H1 (cell line): ENCODE results near the gene OTOGL. TPM values are rescaled to one million over a fixed set of nuclear protein-coding genes. Genes with fewer than 3 reads are reported as not detected.

Source experiments
- CTCF ChIA-PET: fragments of 300-600 bp; sonication (Branson Sonifier 250); formaldehyde crosslinking; loops from one replicate; lab custom pipeline; 2021; ENCODE audit not compliant: partially characterized antibody; lab: Charles Lee
- POLR2A ChIA-PET: fragments of 300-600 bp; sonication (Branson Sonifier 250); formaldehyde crosslinking; loops from one replicate; lab custom pipeline; 2021; ENCODE audit warnings: inconsistent platforms; ENCODE audit not compliant: partially characterized antibody; lab: Charles Lee
- DNase-seq, 2 experiments: peaks; one replicate each; pipeline versions ENCODE4 v3.0.0 to v3.0.0-alpha.2; 2010 to 2022; ENCODE audit warnings: low spot score in 2 of 2, low read depth in 1 of 2, mixed read lengths in 1 of 2
- FAIRE-seq: peaks from 2 replicates; lab custom pipeline; 2011; peaks lifted over from hg19 to GRCh38; lab: Jason Lieb, UNC
- H2AFZ ChIP-seq: 2 replicates; pipeline ENCODE4 v1.8.1; 2012; ENCODE audit warnings: low read length, inconsistent platforms
- H2AK5ac ChIP-seq: 2 replicates; pipeline ENCODE4 v1.6.1; 2013; ENCODE audit warnings: low read depth, low read length
- H2BK120ac ChIP-seq: replicated peaks from 2 replicates; pipeline ENCODE3; 2013; ENCODE audit warnings: low read depth, low read length, inconsistent platforms
- H2BK12ac ChIP-seq: 2 replicates; pipeline ENCODE4 v1.6.1; 2013; ENCODE audit warnings: low read depth, low read length
- H2BK15ac ChIP-seq: 2 replicates; pipeline ENCODE4 v1.6.1; 2013; ENCODE audit warnings: low read length
- H2BK20ac ChIP-seq: 2 replicates; pipeline ENCODE4 v1.6.1; 2013; ENCODE audit warnings: low read length
- H2BK5ac ChIP-seq: 2 replicates; pipeline ENCODE4 v1.6.1; 2013; ENCODE audit warnings: low read depth, low read length
- H3K14ac ChIP-seq: 2 replicates; pipeline ENCODE4 v1.6.1; 2013; ENCODE audit warnings: inconsistent platforms; ENCODE audit not compliant: insufficient read length
- H3K18ac ChIP-seq: 2 replicates; pipeline ENCODE4 v1.6.1; 2013; ENCODE audit warnings: low read length; ENCODE audit errors: extremely low read depth
- H3K23ac ChIP-seq: 2 replicates; pipeline ENCODE4 v1.6.1; 2013; ENCODE audit warnings: inconsistent platforms; ENCODE audit not compliant: insufficient read length
- H3K23me2 ChIP-seq: 2 replicates; pipeline ENCODE4 v1.6.1; 2013; ENCODE audit warnings: low read depth, low read length
- H3K27ac ChIP-seq: 2 replicates; pipeline ENCODE4 v1.6.1; 2011; ENCODE audit warnings: low read depth, low read length, inconsistent platforms
- H3K27me3 ChIP-seq, 4 experiments: replicated peaks in 1 of 4; 1 replicate in 1 of 4; 2 replicates in 3 of 4; pipeline versions ENCODE4 v1.6.1 to v1.8.1; 2011 to 2013; ENCODE audit warnings: low read length in 3 of 4, mild to moderate bottlenecking in 3 of 4, inconsistent platforms in 2 of 4, mixed read lengths in 2 of 4, moderate library complexity in 1 of 4; ENCODE audit not compliant: control insufficient read depth in 3 of 4, insufficient read depth in 3 of 4; ENCODE audit errors: extremely low read depth in 1 of 4
- H3K36me3 ChIP-seq, 4 experiments: 2 replicates each; pipeline versions ENCODE4 v1.6.1 to v1.8.1; 2011 to 2013; ENCODE audit warnings: mild to moderate bottlenecking in 4 of 4, low read length in 3 of 4, moderate library complexity in 2 of 4, control low read depth in 1 of 4, inconsistent platforms in 1 of 4; ENCODE audit not compliant: insufficient read depth in 4 of 4, control insufficient read depth in 2 of 4
- H3K4ac ChIP-seq: replicated peaks from 2 replicates; pipeline ENCODE3; 2013; ENCODE audit warnings: low read length, low read depth, mixed read lengths, inconsistent platforms; ENCODE audit not compliant: insufficient read length
- H3K4me1 ChIP-seq, 4 experiments: replicated peaks in 1 of 4; 1 replicate in 1 of 4; 2 replicates in 3 of 4; pipeline versions ENCODE4 v1.6.1 to v1.8.1; 2011 to 2013; ENCODE audit warnings: low read length in 3 of 4, inconsistent platforms in 2 of 4, mixed read lengths in 1 of 4; ENCODE audit not compliant: insufficient read depth in 4 of 4, control insufficient read depth in 3 of 4
- H3K4me2 ChIP-seq, 2 experiments: 2 replicates each; pipeline versions ENCODE4 v1.6.1 to v1.8.1; 2011 to 2013; ENCODE audit warnings: low read depth in 2 of 2, low read length in 2 of 2, control low read depth in 1 of 2, inconsistent platforms in 1 of 2, mild to moderate bottlenecking in 1 of 2; ENCODE audit not compliant: insufficient read depth in 1 of 2
- H3K4me3 ChIP-seq, 4 experiments: fragments of 200-600, 300-600 bp in 1 of 4; sonication (generic), shearing (Covaris generic), sonication (Bioruptor Twin) in 1 of 4; 2 replicates each; pipeline versions ENCODE4 v1.5.1 to v1.8.1; 2011 to 2016; ENCODE audit warnings: low read length in 4 of 4, low read depth in 3 of 4, control low read depth in 2 of 4, inconsistent platforms in 2 of 4, mild to moderate bottlenecking in 2 of 4, mixed read lengths in 1 of 4, moderate library complexity in 1 of 4; ENCODE audit not compliant: insufficient read depth in 2 of 4; ENCODE audit errors: extremely low read depth in 1 of 4
- H3K56ac ChIP-seq: replicated peaks from 2 replicates; pipeline ENCODE3; 2013; ENCODE audit warnings: low read depth, mild to moderate bottlenecking, mixed read lengths, low read length, inconsistent platforms; ENCODE audit not compliant: insufficient read length
- H3K79me1 ChIP-seq: 2 replicates; pipeline ENCODE4 v1.6.1; 2013; ENCODE audit warnings: low read depth, low read length, control low read depth
- H3K79me2 ChIP-seq, 2 experiments: 2 replicates each; pipeline versions ENCODE4 v1.6.1 to v1.8.1; 2012 to 2013; ENCODE audit warnings: low read length in 2 of 2, mild to moderate bottlenecking in 2 of 2, inconsistent platforms in 1 of 2; ENCODE audit not compliant: insufficient read depth in 2 of 2, control insufficient read depth in 1 of 2
- H3K9ac ChIP-seq, 4 experiments: replicated peaks in 1 of 4; 1 replicate in 1 of 4; 2 replicates in 3 of 4; pipeline versions ENCODE4 v1.6.1 to v1.8.1; 2011 to 2013; ENCODE audit warnings: low read depth in 3 of 4, low read length in 3 of 4, control low read depth in 2 of 4, mild to moderate bottlenecking in 2 of 4, moderate library complexity in 2 of 4, inconsistent platforms in 1 of 4; ENCODE audit errors: extremely low read depth in 1 of 4
- H3K9me3 ChIP-seq, 2 experiments: 2 replicates each; pipeline versions ENCODE4 v1.6.1 to v1.8.1; 2012 to 2013; ENCODE audit warnings: mild to moderate bottlenecking in 2 of 2, moderate library complexity in 2 of 2, control low read depth in 1 of 2, inconsistent platforms in 1 of 2, low read depth in 1 of 2, low read length in 1 of 2, mixed read lengths in 1 of 2; ENCODE audit not compliant: insufficient read depth in 2 of 2
- H4K20me1 ChIP-seq, 2 experiments: replicated peaks in 1 of 2; 2 replicates each; pipeline versions ENCODE3 to v1.8.1; 2011 to 2013; ENCODE audit warnings: inconsistent platforms in 2 of 2, low read length in 2 of 2, mild to moderate bottlenecking in 1 of 2; ENCODE audit not compliant: insufficient read depth in 2 of 2, control insufficient read depth in 1 of 2
- H4K5ac ChIP-seq: 2 replicates; pipeline ENCODE4 v1.6.1; 2013; ENCODE audit warnings: low read length, low read depth, mixed read lengths, inconsistent platforms; ENCODE audit not compliant: insufficient read length
- H4K8ac ChIP-seq: 2 replicates; pipeline ENCODE4 v1.8.0; 2013; ENCODE audit warnings: mild to moderate bottlenecking, moderate library complexity, low read length, inconsistent platforms; ENCODE audit not compliant: insufficient read depth; ENCODE audit errors: extremely low read depth
- H4K91ac ChIP-seq: replicated peaks from 2 replicates; pipeline ENCODE3; 2013; ENCODE audit warnings: low read length, mixed read lengths, inconsistent platforms; ENCODE audit not compliant: insufficient read length
- PHF8 ChIP-seq: fragments of 200-600 bp; sonication (generic); conservative IDR thresholded peaks from 2 replicates; pipeline ENCODE4 v1.7.1; 2012; ENCODE audit warnings: low read depth, mild to moderate bottlenecking, inconsistent platforms, low read length, moderate library complexity
- TAF7 ChIP-seq: optimal IDR thresholded peaks from 2 replicates; pipeline ENCODE3; 2011; ENCODE audit warnings: low read depth, mild to moderate bottlenecking, inconsistent platforms, low read length, moderate library complexity, borderline replicate concordance
- WGBS, 2 experiments: shearing (Covaris generic) in 1 of 2; methylation state at CpG; one replicate each; pipeline versions ENCODE4 v1.1.6 to v1.1.7; 2013 to 2015; ENCODE audit warnings: low lambda C conversion rate in 2 of 2, mixed read lengths in 2 of 2, inconsistent platforms in 1 of 2, low coverage in 1 of 2, missing lambda C conversion rate in 1 of 2; ENCODE audit not compliant: insufficient replicate concordance in 2 of 2, insufficient coverage in 1 of 2, insufficient read length in 1 of 2; ENCODE audit errors: extremely low coverage in 1 of 2, missing lambda C conversion rate in 1 of 2; 5-methylcytosine and 5-hydroxymethylcytosine counted together
- polyA plus RNA-seq, 7 experiments: library from polyadenylated mRNA; depleted of rRNA in 3 of 7; stranded (reverse) in 5 of 7; unstranded in 2 of 7; fragments of >200 nt in 5 of 7; fragments of 200-250 nt in 2 of 7; gene quantifications; 1 replicate in 5 of 7; 2 replicates in 1 of 7; 4 replicates in 1 of 7; pipeline versions ENCODE4 v1.2.1 to v1.2.3, GENCODE V29; 2011 to 2013; ENCODE audit warnings: missing spikeins in 2 of 7, mixed read lengths in 2 of 7
- total RNA-seq: library from RNA; stranded (reverse); fragmentation: NEBNext Ultra II Directional; extraction: Animal tissue kit (Norgen Biotek cat#: 25700); gene quantifications from 2 replicates; pipeline ENCODE4 v1.2.1, GENCODE V29; 2021

Gene OTOGL
- total and polyA plus RNA-seq, 2 of the 8 experiments (the other 6 are each of a cell fraction or from before 2014, with no cell fraction given) = 0.12 to 0.17 TPM

DNA sequence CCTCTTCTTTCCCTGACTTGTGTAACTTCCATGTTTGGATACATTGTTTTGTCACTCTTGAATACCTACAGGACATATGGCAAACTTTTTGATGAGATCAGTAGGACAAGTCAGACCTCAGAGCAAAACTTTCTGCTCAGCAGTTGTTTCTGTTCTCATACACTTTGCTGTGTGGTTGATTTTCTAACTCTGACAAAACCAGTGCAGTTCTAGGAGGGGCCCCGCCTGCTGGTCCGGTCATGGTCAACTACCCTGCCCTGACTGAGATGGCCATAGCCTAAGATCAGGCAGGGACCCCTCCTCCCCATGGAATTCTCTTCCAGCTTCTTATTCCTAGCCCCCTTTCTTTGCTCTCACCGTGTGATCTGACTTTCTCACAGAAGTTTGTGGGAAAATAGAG is 92.8 kb downstream of the OTOGL start:
- FAIRE-seq (no peak), DNase-seq (no peak)
- Histone ChIP-seq H2BK15ac (no peak overlapping the region), H4K20me1 (no peaks in the 10 kb centered on the region), H2AK5ac (no peak overlapping the region), H3K27me3 (no peaks in the 10 kb centered on the region), H3K36me3 (no peaks in the 10 kb centered on the region), H3K79me2 (no peaks in the 10 kb centered on the region), H2BK5ac (no peak overlapping the region), H3K9me3 (no peaks in the 10 kb centered on the region), H2BK120ac (no peak overlapping the region), H3K4me2 (no peak overlapping the region), H2BK20ac (no peak overlapping the region), H4K91ac (no peak overlapping the region), H3K4me1 (0 out of 7 replicates have a peak, but pooled peaks cover 0 to 2% (median 0%) of the 10 kb centered on the region in 4 experiments), H3K4me3 (no peak overlapping the region), H4K8ac (no peak overlapping the region), H3K14ac (no peak overlapping the region), H2AFZ (no peak overlapping the region; the same call in 1 of the 2 replicates), H3K27ac (no peak overlapping the region), H3K9ac (no peak overlapping the region), H2BK12ac (no peak overlapping the region), H3K23me2 (no peaks in the 10 kb centered on the region), H3K18ac (no peak overlapping the region), H3K23ac (no peak overlapping the region), H3K4ac (no peak overlapping the region), H4K5ac (no peak overlapping the region), H3K56ac (no peak overlapping the region), H3K79me1 (no peaks in the 10 kb centered on the region)
- TF ChIP-seq PHF8 (no peak), TAF7 (no peak)
- ChIA-PET CTCF (interaction anchor here (1.3 to 2.8 kb wide), 3 partner anchors 10 to 127 kb away, joined by 3 to 13 read pairs (median 4); no protein-coding TSS in a partner anchor), POLR2A (no interaction called here)
- 61% methylated on average over 3 of the region's 3 CpGs; no CpG with 5 or more reads in 1 of the 2 experiments for WGBS, 2 experiments
